ENCODE measurements around the gene ZNF211. TPM values are rescaled to one million over a fixed set of nuclear protein-coding genes. Genes with fewer than 3 reads are reported as not detected.

ZNF211 gene
- total RNA-seq, 4 donors from 2014 or later, result 5.3 to 15.0 (median 9.2) TPM

GRCh38 chr19:57637379-57637778, 4.4 kb downstream of the ZNF211 start:
- DNase-seq (ENCODE audit: low spot score) (no peak), ATAC-seq (ENCODE audit: low FRiP score) (no peak)
- TF ChIP-seq CTCF (IDR thresholded peaks at IDR 0.05), result no peak

GRCh38 chr19:57641715-57642234, 8.8 kb downstream of the ZNF211 start:
- no peak for TF ChIP-seq CTCF (IDR thresholded peaks at IDR 0.05)
- ATAC-seq (ENCODE audit: low FRiP score) (no peak), DNase-seq (ENCODE audit: low spot score) (no peak)

GRCh38 chr19:57642396-57643046, 9.6 kb downstream of the ZNF211 start:
- no peak for DNase-seq (ENCODE audit: low spot score)
- ATAC-seq (ENCODE audit: low FRiP score), result no peak
- no peak for TF ChIP-seq CTCF (IDR thresholded peaks at IDR 0.05)

- TF ChIP-seq CTCF (IDR thresholded peaks at IDR 0.05), result no peak
- no peak for ATAC-seq (ENCODE audit: low FRiP score)
- no peak for DNase-seq (ENCODE audit: low spot score)
Observed at GRCh38 chr19:57643734-57644133, 10.8 kb downstream of the ZNF211 start.

GRCh38 chr19:57648331-57649003, 15.5 kb downstream of the ZNF211 start:
- no peak for TF ChIP-seq CTCF (IDR thresholded peaks at IDR 0.05)
- ATAC-seq (ENCODE audit: low FRiP score) (no peak), DNase-seq (ENCODE audit: low spot score) (no peak)

GRCh38 chr19:57651654-57651996, 18.7 kb downstream of the ZNF211 start:
- TF ChIP-seq CTCF (IDR thresholded peaks at IDR 0.05), result no peak
- DNase-seq (ENCODE audit: low spot score) (no peak), ATAC-seq (ENCODE audit: low FRiP score) (no peak)

- ATAC-seq (ENCODE audit: low FRiP score), result no peak
- no peak for TF ChIP-seq CTCF (IDR thresholded peaks at IDR 0.05)
- no peak for DNase-seq (ENCODE audit: low spot score)
Observed at GRCh38 chr19:57653689-57654088, 20.7 kb downstream of the ZNF211 start.
